GM12891 (cell line): ENCODE measurements around the gene KCNK16.

Source experiments
- PAX5 ChIP-seq: IDR thresholded peaks from 2 replicates; pipeline ENCODE4 v1.6.1; 2011; ENCODE audit warnings: low read length, moderate library complexity, mild to moderate bottlenecking; ENCODE audit not compliant: insufficient read depth, severe bottlenecking
- POLR2A ChIP-seq: IDR thresholded peaks from 2 replicates; pipeline ENCODE4 v1.6.1; 2011; ENCODE audit warnings: low read depth, low read length, control low read depth
- POLR2AphosphoS5 ChIP-seq: IDR thresholded peaks from 2 replicates; pipeline ENCODE4 v1.6.1; 2011; ENCODE audit warnings: low read depth, low read length, control low read depth
- TAF1 ChIP-seq: IDR thresholded peaks from 2 replicates; pipeline ENCODE4 v1.6.1; 2011; ENCODE audit warnings: low read depth, low read length, control low read depth

GRCh38 chr6:39268171-39268570, 54.3 kb downstream of the KCNK16 start:
- TF ChIP-seq POLR2AphosphoS5 (no peak), PAX5 (no peak), TAF1 (no peak), POLR2A (no peak)
